Activated CD4-positive, alpha-beta T cell treated with anti-CD3 and anti-CD28 coated beads for 1 hour (primary cell): ENCODE results near the gene TOR1AIP2.
"Not testable (repeated sequence)": the region's sequence is repeated elsewhere in the genome, so short reads cannot be mapped to it uniquely, and the experiment has no call there.

Experiments used
- DNase-seq: peaks from one replicate; pipeline ENCODE4 v3.0.0-alpha.2; 2020

The TOR1AIP2 gene

DNA sequence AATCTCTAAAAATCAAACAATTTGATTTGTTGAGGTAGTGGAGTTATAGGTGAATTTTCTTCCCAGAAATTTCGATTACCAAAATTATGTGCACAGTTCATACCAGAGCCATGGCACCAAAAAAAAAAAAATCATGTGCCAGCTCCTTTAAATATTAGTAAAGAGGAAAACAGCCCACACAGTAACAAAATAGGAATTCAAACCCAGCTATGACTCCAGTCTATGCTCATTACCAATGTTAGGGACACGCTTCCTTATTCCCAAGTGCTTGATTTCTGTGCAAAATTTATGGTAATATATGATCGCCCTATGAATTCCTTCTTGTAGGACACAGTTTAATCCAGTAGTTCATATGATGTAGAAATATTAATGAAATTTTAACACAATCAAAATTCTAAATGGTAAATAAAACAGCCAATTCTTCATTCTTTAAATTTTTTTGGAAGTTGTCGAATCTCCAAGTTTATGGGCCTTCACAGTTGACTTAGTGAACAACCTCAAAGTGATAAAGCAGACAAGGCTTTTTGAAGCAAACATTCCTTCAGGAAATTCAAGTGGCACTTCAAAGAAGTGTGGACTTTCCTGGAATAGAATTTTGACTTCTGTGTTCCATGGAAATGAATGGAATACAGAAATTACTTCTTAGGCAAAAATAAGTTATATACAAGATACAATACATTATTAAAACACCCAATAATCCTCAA lies 1.9 kb downstream of the TOR1AIP2 start:
- no peak for DNase-seq

DNA sequence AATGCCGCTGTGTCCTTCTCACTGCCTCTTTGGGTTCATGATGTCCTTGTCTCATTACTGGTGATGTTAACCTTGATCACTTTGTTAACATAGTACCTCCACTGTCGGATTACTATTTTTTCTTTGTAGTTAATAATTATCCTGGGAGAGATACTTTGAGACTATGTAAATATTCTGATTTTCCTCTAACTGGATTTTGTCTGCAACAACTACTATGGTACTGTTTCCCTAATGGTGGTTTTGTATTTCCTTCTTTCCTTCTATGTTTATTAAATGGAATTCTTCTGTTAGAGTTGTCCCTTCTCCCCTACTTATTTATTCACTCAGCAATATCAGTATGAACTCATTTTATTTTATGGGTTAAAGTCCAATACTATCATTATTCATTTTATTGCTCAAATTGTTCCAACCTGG lies 4.2 kb downstream of the TOR1AIP2 start:
- DNase-seq = no peak

GRCh38 chr1:179872558-179872957 lies 5.0 kb downstream of the TOR1AIP2 start:
- DNase-seq = no peak

GRCh38 chr1:179871940-179872339 lies 5.7 kb downstream of the TOR1AIP2 start:
- no peak for DNase-seq

GRCh38 chr1:179870870-179871269 lies 6.7 kb downstream of the TOR1AIP2 start:
- DNase-seq = no peak

- peak; percentile 23 for DNase-seq
These were observed 9.9 kb downstream of the TOR1AIP2 start for GRCh38 chr1:179867493-179868330.

GRCh38 chr1:179866616-179867015 lies 11.0 kb downstream of the TOR1AIP2 start:
- no peak for DNase-seq

GRCh38 chr1:179865377-179865776 lies 12.2 kb downstream of the TOR1AIP2 start:
- DNase-seq = no peak

DNA sequence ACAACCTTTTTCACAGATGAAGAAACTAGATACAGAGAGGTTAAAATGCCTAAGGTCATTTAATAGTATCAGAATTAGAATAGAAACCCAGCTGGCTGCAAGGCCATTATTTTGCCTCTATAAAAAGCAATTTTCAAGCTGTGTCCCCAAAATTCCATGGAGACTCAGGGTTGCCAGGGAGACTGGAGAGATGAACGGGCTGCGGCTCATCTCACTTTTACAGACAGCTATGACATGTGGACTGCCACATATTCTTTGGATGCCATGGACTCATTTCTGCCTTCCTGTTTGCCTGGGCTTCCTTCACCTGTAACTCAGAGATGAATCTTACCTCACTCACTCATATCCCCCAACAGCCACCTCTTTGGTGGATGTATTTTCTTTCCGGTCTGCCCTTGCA lies 17.0 kb downstream of the TOR1AIP2 start:
- DNase-seq = no peak

- DNase-seq = no peak
These were observed 20.6 kb downstream of the TOR1AIP2 start for GRCh38 chr1:179857009-179857408.

DNA sequence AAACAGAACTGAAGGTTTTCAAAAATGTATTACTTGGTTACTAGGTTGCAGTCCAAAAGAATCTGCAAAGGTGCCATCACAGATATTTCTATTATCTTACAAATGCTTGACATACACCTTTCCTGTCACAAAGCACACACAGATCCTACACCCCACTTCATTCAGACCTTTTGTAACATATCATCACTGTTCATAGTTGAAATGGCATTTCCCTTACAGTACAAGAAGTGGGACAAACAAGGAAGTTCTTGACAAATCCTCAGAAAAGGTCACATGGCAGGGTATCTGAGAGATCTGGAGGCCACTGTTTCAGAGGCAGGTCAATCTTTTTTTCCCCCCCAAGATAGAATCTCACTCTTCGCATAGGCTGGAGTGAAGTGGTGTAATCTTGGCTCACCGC lies 21.3 kb downstream of the TOR1AIP2 start:
- DNase-seq = no peak

DNA sequence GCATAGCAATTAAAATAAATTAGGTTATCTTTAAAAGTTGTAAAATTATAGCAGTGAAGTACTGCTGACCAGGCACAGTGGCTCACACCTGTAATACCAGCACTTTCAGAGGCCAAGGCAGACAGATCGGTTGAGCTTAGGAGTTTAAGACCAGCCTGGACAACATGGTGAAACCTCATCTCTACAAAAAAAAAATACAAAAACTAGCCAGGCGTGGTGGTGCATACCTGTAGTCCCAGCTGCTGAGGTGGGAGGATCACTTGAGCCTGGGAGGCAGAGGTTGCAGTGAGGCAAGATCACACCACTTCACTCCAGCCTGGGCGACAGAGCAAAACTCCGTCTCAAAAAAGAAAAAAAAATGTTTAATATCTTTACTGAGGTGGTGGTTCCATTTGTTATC lies 21.8 kb downstream of the TOR1AIP2 start:
- not testable (repeated sequence) for DNase-seq

DNA sequence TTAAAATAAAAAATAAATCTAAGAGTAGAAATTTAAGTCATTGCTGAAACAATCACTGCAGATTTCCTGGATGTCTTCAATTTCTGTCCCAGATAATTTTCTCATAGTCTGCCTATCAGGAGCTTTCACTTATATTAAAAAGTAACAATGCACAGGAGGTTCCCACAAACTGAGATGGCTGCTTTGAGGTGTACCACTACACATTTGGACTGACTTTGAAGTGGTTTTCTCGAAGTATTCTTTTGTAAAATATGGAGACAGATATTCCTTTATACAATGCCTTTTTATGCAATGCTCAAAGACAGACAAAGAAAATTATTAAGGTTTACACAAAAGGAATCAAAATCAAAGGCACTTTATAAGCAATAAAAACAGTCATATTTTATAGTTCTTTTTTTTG lies 24.5 kb downstream of the TOR1AIP2 start:
- no peak for DNase-seq

- no peak for DNase-seq
These were observed 29.4 kb downstream of the TOR1AIP2 start for GRCh38 chr1:179848233-179848632.

GRCh38 chr1:179840107-179840506 lies 37.5 kb downstream of the TOR1AIP2 start:
- no peak for DNase-seq

DNA sequence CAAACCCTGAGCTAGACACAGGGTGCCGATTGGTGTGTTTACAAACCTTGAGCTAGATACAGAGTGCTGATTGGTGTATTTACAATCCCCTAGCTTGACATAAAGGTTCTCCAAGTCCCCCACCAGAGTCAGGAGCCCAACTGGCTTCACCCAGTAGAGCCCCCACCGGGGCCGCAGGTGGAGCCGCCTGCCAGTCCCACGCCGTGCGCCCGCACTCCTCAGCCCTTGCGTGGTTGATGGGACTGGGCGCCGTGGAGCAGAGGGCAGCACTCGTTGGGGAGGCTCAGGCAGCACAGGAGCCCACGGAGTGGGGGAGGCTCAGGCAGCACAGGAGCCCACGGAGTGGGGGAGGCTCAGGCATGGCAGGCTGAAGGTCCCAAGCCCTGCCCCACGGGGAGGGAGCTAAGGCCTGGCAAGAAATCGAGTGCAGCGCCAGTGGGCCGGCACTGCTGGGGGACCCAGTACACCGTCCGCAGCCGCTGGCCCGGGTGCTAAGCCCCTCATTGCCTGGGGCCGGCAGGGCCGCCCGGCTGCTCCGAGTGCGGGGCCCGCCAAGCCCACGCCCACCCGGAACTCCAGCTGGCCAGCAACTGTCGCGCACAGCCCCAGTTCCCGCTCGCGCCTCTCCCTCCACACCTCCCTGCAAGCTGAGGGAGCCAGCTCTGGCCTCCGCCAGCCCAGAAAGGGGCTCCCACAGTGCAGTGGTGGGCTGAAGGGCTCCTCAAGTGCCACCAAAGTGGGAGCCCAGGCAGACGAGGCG lies 40.7 kb downstream of the TOR1AIP2 start:
- not testable (repeated sequence) for DNase-seq

DNA sequence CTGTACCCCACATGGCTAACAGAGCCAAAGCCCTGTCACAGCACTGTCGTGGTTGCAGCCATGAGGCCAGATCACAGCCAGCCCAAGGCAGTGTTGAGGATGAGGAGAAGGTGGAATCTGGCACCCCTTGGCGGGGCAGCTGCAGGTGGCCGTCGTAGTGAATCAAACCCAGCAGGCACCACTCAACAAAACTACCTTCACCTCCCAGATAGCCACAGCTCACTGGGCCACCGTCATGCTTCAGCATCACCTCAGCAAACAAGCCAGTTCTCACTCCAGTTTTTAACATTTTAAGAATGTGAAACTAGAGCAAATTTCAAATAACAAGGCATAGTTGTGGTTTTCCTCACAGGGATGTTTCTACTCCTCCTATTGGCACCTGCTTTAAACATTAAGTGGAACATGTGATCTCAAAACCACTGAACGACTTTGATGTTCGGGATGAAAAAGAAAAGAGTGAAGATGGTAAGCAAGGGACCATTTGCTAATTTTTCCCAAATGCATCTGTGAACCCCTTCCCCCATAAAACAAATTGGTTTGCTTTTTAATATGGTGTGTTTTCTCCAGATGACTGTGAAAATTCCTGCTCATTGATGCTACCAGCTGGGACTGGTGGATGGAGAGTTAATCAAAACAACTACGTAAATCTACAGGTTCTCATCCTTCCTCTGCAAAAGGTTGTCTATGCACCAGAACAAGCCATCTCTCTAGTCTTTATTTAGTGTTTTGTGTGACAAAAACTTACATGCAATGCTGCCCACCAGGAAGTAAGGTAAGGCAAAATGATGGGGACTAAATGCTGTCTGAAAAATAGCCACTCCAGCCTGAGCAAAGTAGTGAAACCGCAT lies 45.5 kb downstream of the TOR1AIP2 start:
- DNase-seq = no peak

- no peak for DNase-seq
These were observed 46.4 kb downstream of the TOR1AIP2 start for GRCh38 chr1:179831225-179831624.

DNA sequence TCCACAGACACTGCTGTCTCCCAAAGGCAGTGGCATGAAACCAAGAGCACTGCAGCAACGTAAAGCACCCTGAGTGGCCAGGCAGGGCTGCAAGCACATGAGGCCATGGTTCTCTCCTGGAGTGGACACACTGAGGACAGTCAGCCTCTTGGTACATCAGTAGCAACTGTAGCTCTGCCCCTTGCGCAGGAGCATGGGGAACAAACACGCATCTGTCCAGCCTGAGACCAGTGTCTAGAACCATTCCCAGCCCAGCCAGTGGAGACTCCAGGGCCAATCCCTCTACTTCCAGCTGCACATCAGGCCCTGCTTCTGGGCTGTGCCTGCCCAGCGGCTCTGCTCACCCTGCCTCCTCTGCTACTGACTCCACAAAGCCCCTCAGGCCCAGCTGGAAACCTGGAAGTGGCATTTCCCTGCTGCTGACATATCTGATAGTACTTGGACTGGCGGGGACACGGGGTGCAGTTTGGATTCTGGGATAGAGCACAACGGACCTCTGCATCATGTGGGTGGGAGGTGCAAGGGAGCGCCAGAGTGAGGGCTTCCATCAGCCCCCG lies 49.0 kb downstream of the TOR1AIP2 start:
- no peak for DNase-seq

- DNase-seq = no peak
These were observed 50.9 kb downstream of the TOR1AIP2 start for GRCh38 chr1:179826626-179827280.

DNA sequence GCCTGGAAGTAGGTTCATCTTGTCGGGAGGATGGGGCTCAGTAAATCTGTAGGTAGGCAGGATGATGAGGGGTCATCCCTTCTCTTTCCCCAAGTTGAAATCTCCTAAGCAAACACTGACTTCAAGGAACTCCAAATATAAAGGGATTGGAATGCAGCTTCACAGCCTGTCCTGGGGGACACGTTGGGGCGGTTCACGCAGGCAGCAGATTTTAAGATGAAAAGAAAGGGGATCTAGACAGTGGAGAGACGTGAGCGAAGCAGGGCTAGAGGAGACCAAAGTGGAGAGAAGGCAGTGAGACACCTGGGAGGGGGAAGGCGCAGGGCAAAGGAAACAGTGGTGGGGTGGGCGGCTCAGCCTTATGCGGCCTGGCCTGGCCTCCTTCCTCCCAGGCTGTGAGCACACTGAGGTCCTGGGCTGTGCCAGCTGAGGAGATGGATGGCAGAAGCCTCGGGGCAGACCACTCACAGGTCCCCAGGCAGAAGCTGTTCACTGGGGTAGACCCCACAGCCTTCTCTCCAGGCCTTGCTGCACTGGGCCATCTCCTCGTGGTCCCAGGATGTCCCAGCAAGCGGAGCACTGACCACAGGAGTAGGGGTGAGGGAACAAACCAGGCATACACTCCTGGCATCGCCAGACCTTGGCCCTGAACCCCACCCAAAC lies 51.7 kb downstream of the TOR1AIP2 start:
- no peak for DNase-seq
